K562 (cell line): Measurements from ENCODE around the gene PREX1.

Experiments
- ATF1 ChIP-seq, 2 experiments: fragments of 450-650 bp in 1 of 2; IDR thresholded peaks; 2 replicates each; pipeline ENCODE4 v1.6.1; 2016; ENCODE audit warnings: missing compliant biosample characterization in 1 of 2, missing genetic modification characterization in 1 of 2
- BMI1 ChIP-seq: fragments of 150-350 bp; IDR thresholded peaks from 2 replicates; pipeline ENCODE4 v1.6.1; 2014; ENCODE audit warnings: low read length
- CTCFL ChIP-seq: IDR thresholded peaks from 2 replicates; pipeline ENCODE4 v1.6.1; 2011; ENCODE audit warnings: borderline replicate concordance, low read depth, mild to moderate bottlenecking, moderate library complexity, low read length; ENCODE audit not compliant: insufficient read depth, poor library complexity, severe bottlenecking
- JUND ChIP-seq, 2 experiments: IDR thresholded peaks; 2 replicates in 1 of 2; 3 replicates in 1 of 2; pipeline ENCODE4 v1.6.1; 2011; ENCODE audit warnings: borderline replicate concordance in 2 of 2, low read depth in 2 of 2, low read length in 2 of 2, improper control_type of control experiment in 1 of 2, missing biosample characterization in 1 of 2, missing genetic modification characterization in 1 of 2, missing genetic modification reagents in 1 of 2
- ZFPM2 ChIP-seq: fragments of 250-450 bp; sonication (Bioruptor Pico); IDR thresholded peaks from 2 replicates; pipeline ENCODE4 v1.5.1; 2022; ENCODE audit warnings: mild to moderate bottlenecking
- ZNF175 ChIP-seq: fragments of 200-800 bp; sonication (Bioruptor generic); IDR thresholded peaks from 2 replicates; pipeline ENCODE4 v1.6.1; 2016; ENCODE audit warnings: low read depth, mild to moderate bottlenecking, missing genetic modification characterization, missing compliant biosample characterization

GRCh38 chr20:48623906-48624265 is 203.9 kb downstream of the PREX1 start:
- TF ChIP-seq JUND (IDR thresholded peaks at IDR 0.05; ENCODE audit: borderline replicate concordance, low read depth, low read length) (no peak), JUND (tag; IDR thresholded peaks at IDR 0.05; ENCODE audit: borderline replicate concordance, low read depth, low read length) (no peak), CTCFL (no peak), BMI1 (no peak), ZFPM2 (CRISPR knock-in tag) (no peak), ATF1 (CRISPR knock-in tag; IDR thresholded peaks at IDR 0.05) (no peak), ATF1 (tag; IDR thresholded peaks at IDR 0.05) (no peak), ZNF175 (CRISPR knock-in tag) (no peak)
